ENCODE data around the gene MAEA. TPM values are rescaled to one million over a fixed set of nuclear protein-coding genes. Genes with fewer than 3 reads are reported as not detected.

MAEA gene
- total and polyA plus RNA-seq, 8 donors = 28.6 to 74.7 (median 32.7) TPM

- DNase-seq = peak in 1 of 6 donors; percentile 56
- H3K36me3 ChIP-seq = peaks cover 0 to under 1% (median 0%) of the 10 kb centered on the region in 3 donors
- peaks cover 7 to 13% (median 8%) of the 10 kb centered on the region in 3 donors for H3K4me1 ChIP-seq
- TF ChIP-seq, protein P1, sequence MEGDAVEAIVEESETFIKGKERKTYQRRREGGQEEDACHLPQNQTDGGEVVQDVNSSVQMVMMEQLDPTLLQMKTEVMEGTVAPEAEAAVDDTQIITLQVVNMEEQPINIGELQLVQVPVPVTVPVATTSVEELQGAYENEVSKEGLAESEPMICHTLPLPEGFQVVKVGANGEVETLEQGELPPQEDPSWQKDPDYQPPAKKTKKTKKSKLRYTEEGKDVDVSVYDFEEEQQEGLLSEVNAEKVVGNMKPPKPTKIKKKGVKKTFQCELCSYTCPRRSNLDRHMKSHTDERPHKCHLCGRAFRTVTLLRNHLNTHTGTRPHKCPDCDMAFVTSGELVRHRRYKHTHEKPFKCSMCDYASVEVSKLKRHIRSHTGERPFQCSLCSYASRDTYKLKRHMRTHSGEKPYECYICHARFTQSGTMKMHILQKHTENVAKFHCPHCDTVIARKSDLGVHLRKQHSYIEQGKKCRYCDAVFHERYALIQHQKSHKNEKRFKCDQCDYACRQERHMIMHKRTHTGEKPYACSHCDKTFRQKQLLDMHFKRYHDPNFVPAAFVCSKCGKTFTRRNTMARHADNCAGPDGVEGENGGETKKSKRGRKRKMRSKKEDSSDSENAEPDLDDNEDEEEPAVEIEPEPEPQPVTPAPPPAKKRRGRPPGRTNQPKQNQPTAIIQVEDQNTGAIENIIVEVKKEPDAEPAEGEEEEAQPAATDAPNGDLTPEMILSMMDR (IDR thresholded peaks at IDR 0.05) = no peak
- no peak for ATAC-seq
- no peak for FAIRE-seq
- intact Hi-C loops (cut with DNase I) = loop anchor here in 2 of 3 donors (5.0 to 10.0 kb wide), 3 partner anchors 162 to 282 kb away; no protein-coding TSS in a partner anchor
- WGBS, 2 donors = 85 to 92% methylated on average over 5 of the region's 5 CpGs
- no peak overlapping the region for H3K4me3 ChIP-seq
- H3K9me3 ChIP-seq = no peaks in the 10 kb centered on the region
- H3K27me3 ChIP-seq = no peaks in the 10 kb centered on the region
- no peak overlapping the region for H3K27ac ChIP-seq
Observed at GRCh38 chr4:1350169-1350520, 60.5 kb downstream of the MAEA start.

GRCh38 chr4:1351854-1352566, 62.3 kb downstream of the MAEA start:
- DNase-seq (peak; percentile 75 to 99 (median 91)), ATAC-seq (peak; percentile 30 to 61 (median 56)), FAIRE-seq (no peak)
- Histone ChIP-seq H3K27ac (no peak overlapping the region), H3K4me1 (peaks cover 7 to 13% (median 8%) of the 10 kb centered on the region in 3 donors), H3K4me3 (no peak overlapping the region), H3K27me3 (no peaks in the 10 kb centered on the region), H3K36me3 (peaks cover 0 to 8% (median 0%) of the 10 kb centered on the region in 3 donors), H3K9me3 (no peaks in the 10 kb centered on the region)
- TF ChIP-seq, protein P1 (IDR thresholded peaks at IDR 0.05) = peak; percentile 88 to 98 (median 96)
- WGBS, 2 donors = 30 to 34% methylated on average over 24 of the region's 24 CpGs
- intact Hi-C loops (cut with DNase I) = loop anchor here in 2 of 3 donors (5.0 to 10.0 kb wide), 3 partner anchors 160 to 280 kb away; no protein-coding TSS in a partner anchor

- intact Hi-C loops (cut with DNase I) = loop anchor here in 2 of 3 donors (5.0 to 10.0 kb wide), 3 partner anchors 160 to 280 kb away; no protein-coding TSS in a partner anchor
- H3K27ac ChIP-seq = no peak overlapping the region
- DNase-seq = no peak
- H3K9me3 ChIP-seq = no peaks in the 10 kb centered on the region
- H3K4me1 ChIP-seq = peaks cover 7 to 13% (median 8%) of the 10 kb centered on the region in 3 donors
- no peak for FAIRE-seq
- 84 to 91% methylated on average over 12 of the region's 12 CpGs for WGBS, 2 donors
- H3K36me3 ChIP-seq = peaks cover 0 to 8% (median 0%) of the 10 kb centered on the region in 3 donors
- TF ChIP-seq, protein P1 (IDR thresholded peaks at IDR 0.05) = no peak
- no peak overlapping the region for H3K4me3 ChIP-seq
- H3K27me3 ChIP-seq = no peaks in the 10 kb centered on the region
- no peak for ATAC-seq
Observed at GRCh38 chr4:1352567-1352900, 62.8 kb downstream of the MAEA start.

DNA sequence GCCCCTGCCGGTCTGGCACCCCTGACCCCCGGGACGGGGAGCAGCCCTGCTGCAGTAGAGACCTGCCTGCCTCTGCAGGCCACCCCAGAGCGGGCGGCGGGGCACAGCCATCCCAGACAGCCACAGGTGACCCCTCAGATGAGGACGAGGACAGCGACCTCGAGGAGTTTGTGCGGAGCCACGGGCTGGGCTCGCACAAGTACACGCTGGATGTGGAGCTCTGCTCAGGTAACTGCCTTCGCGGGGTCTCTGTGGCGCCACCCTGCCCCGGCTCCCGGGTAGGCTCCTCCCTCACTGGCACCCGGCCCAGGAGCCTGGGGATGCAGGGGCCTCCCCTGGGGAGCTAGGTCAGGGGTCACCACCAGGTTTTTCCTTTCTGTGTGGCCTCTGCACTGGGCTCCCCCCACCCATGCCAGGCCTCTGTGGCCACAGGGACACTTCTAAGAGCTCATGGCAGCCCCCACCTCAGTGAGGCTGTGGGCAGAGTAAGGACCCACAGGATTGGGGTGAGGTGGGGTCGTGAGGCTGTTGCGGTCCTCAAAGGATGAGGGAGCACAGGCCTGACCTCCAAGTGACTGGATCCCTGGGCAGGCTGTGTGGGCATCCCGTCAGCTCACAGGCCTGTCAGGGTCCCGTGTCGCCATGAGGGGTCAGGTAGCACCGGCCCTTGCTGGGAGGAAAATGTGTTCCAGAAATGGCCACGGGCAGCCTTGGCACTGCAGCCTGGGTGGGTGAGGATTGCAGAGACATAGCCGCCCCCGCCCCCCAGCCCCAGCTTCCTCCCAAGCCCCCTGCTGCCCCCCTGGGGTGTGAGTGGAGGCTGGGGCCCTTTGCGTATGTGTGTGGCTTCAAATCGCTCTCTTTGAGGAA, 63.7 kb downstream of the MAEA start:
- DNase-seq (peak in 2 of 6 donors; percentile 43 to 75), ATAC-seq (no peak), FAIRE-seq (no peak)
- 86 to 89% methylated on average over 30 of the region's 30 CpGs for whole genome bisulfite sequencing, 2 donors
- H3K27me3 ChIP-seq = no peaks in the 10 kb centered on the region
- intact Hi-C loops (cut with DNase I) = loop anchor here in 2 of 3 donors (5.0 to 10.0 kb wide), 3 partner anchors 159 to 279 kb away; no protein-coding TSS in a partner anchor
- no peak overlapping the region for H3K4me3 ChIP-seq
- H3K4me1 ChIP-seq = peaks cover 2 to 5% (median 2%) of the 10 kb centered on the region in 3 donors
- TF ChIP-seq, protein P1 (IDR thresholded peaks at IDR 0.05) = no peak
- H3K36me3 ChIP-seq = peaks cover 0 to 8% (median 0%) of the 10 kb centered on the region in 3 donors
- H3K27ac ChIP-seq = no peak overlapping the region
- no peaks in the 10 kb centered on the region for H3K9me3 ChIP-seq

Data from pancreas (tissue), 10 donors.